ENCODE data around the gene RNFT2.

The RNFT2 gene

GRCh38 chr12:116737774-116738657 lies at the start of gene RNFT2, which contains the start of gene SPRING1:
Gene RNFT2 (plus strand): TSS chr12:116738315. CDS start chr12:116740498, 2,183 bp downstream.
Gene SPRING1 (minus strand): TSS chr12:116738069. CDS start chr12:116737900, 169 bp downstream.
- Histone ChIP-seq H3K36me3 (peaks cover 17% of the 10 kb centered on the region), H3K27ac (peak within 1 kb of the TSS; percentile 87)
- TF ChIP-seq CTCF (IDR thresholded peaks at IDR 0.05), result peak; percentile 37

GRCh38 chr12:116689521-116689920 lies 48.6 kb upstream of the RNFT2 start:
- Histone ChIP-seq H3K4me1 (ENCODE audit: control insufficient read depth in 1 of 2, insufficient read depth in 1 of 2, low read depth in 1 of 2, low read length in 1 of 2) (peaks cover 0 to 7% of the 10 kb centered on the region in 2 experiments), H3K4me3 (ENCODE audit: low read depth in 1 of 2, low read length in 1 of 2) (no peak overlapping the region), H3K36me3 (no peaks in the 10 kb centered on the region), H3K9me3 (no peaks in the 10 kb centered on the region), H3K27me3 (peaks cover 38% of the 10 kb centered on the region), H3K27ac (no peak overlapping the region)
- no peak for TF ChIP-seq CTCF (IDR thresholded peaks at IDR 0.05)

More at GRCh38 chr12:116737774-116738657, at the start of gene RNFT2, which contains the start of gene SPRING1:
- H3K4me3 ChIP-seq (ENCODE audit: low read depth in 1 of 2, low read length in 1 of 2), result peak within 1 kb of the TSS; percentile 60 to 78
- peaks cover 20 to 25% of the 10 kb centered on the region in 2 experiments for H3K4me1 ChIP-seq (ENCODE audit: control insufficient read depth in 1 of 2, insufficient read depth in 1 of 2, low read depth in 1 of 2, low read length in 1 of 2)
- peaks cover 34% of the 10 kb centered on the region for H3K27me3 ChIP-seq
- H3K9me3 ChIP-seq, result no peaks in the 10 kb centered on the region

GRCh38 chr12:116689979-116690744 lies 48.0 kb upstream of the RNFT2 start:
- Histone ChIP-seq H3K4me1 (ENCODE audit: control insufficient read depth in 1 of 2, insufficient read depth in 1 of 2, low read depth in 1 of 2, low read length in 1 of 2) (peaks cover 0 to 7% of the 10 kb centered on the region in 2 experiments), H3K9me3 (no peaks in the 10 kb centered on the region), H3K27ac (no peak overlapping the region), H3K4me3 (ENCODE audit: low read depth in 1 of 2, low read length in 1 of 2) (no peak overlapping the region), H3K27me3 (peaks cover 44% of the 10 kb centered on the region), H3K36me3 (no peaks in the 10 kb centered on the region)
- TF ChIP-seq CTCF (IDR thresholded peaks at IDR 0.05), result no peak

GRCh38 chr12:116691205-116691604 lies 46.9 kb upstream of the RNFT2 start:
- no peak overlapping the region for H3K27ac ChIP-seq
- no peak for TF ChIP-seq CTCF (IDR thresholded peaks at IDR 0.05)
- H3K9me3 ChIP-seq, result no peaks in the 10 kb centered on the region
- no peak overlapping the region for H3K4me3 ChIP-seq (ENCODE audit: low read depth in 1 of 2, low read length in 1 of 2)
- peaks cover 53% of the 10 kb centered on the region for H3K27me3 ChIP-seq
- H3K36me3 ChIP-seq, result no peaks in the 10 kb centered on the region
- H3K4me1 ChIP-seq (ENCODE audit: control insufficient read depth in 1 of 2, insufficient read depth in 1 of 2, low read depth in 1 of 2, low read length in 1 of 2), result peaks cover 0 to 7% of the 10 kb centered on the region in 2 experiments

- H3K4me1 ChIP-seq (ENCODE audit: control insufficient read depth in 1 of 2, insufficient read depth in 1 of 2, low read depth in 1 of 2, low read length in 1 of 2), result peaks cover 0 to 7% of the 10 kb centered on the region in 2 experiments
- no peaks in the 10 kb centered on the region for H3K36me3 ChIP-seq
- peaks cover 53% of the 10 kb centered on the region for H3K27me3 ChIP-seq
Observed at GRCh38 chr12:116691636-116692035, 46.5 kb upstream of the RNFT2 start.

More at GRCh38 chr12:116691636-116692035, 46.5 kb upstream of the RNFT2 start:
- no peak for TF ChIP-seq CTCF (IDR thresholded peaks at IDR 0.05)
- no peak overlapping the region for H3K27ac ChIP-seq
- no peak overlapping the region for H3K4me3 ChIP-seq (ENCODE audit: low read depth in 1 of 2, low read length in 1 of 2)
- no peaks in the 10 kb centered on the region for H3K9me3 ChIP-seq
